ENCODE measurements around the gene CPNE5.

DNA sequence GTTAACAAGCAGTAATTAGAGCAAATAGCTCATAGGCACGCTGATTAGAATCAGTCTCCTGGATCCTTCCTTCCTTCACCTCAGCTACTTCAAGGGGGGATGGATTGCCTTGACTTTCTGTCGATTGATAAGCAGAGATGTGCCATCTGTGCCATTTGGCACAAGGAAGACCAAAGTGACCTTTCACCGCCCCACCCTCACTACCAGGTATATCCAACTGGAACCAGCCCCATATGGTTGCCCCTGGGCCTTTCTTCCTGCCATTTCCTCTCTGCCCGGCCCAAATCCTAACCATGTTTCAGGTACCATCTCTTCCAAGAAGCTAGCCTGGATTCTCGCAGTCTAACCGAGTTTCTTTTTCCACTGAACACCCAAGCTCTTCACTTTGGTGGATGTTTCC lies 8.7 kb upstream of the CPNE5 start:
- TF ChIP-seq, protein P1, sequence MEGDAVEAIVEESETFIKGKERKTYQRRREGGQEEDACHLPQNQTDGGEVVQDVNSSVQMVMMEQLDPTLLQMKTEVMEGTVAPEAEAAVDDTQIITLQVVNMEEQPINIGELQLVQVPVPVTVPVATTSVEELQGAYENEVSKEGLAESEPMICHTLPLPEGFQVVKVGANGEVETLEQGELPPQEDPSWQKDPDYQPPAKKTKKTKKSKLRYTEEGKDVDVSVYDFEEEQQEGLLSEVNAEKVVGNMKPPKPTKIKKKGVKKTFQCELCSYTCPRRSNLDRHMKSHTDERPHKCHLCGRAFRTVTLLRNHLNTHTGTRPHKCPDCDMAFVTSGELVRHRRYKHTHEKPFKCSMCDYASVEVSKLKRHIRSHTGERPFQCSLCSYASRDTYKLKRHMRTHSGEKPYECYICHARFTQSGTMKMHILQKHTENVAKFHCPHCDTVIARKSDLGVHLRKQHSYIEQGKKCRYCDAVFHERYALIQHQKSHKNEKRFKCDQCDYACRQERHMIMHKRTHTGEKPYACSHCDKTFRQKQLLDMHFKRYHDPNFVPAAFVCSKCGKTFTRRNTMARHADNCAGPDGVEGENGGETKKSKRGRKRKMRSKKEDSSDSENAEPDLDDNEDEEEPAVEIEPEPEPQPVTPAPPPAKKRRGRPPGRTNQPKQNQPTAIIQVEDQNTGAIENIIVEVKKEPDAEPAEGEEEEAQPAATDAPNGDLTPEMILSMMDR (IDR thresholded peaks at IDR 0.05; ENCODE audit: insufficient read depth, low read length), result no peak
- TF ChIP-seq POLR2AphosphoS5 (IDR thresholded peaks at IDR 0.05; ENCODE audit: low read depth) (no peak), SPI1 (IDR thresholded peaks at IDR 0.05; ENCODE audit: borderline replicate concordance, low read depth) (no peak)
